ENCODE measurements around the gene TGFBR3L. TPM values are rescaled to one million over a fixed set of nuclear protein-coding genes. Genes with fewer than 3 reads are reported as not detected.
"Not testable (repeated sequence)": the region's sequence is repeated elsewhere in the genome, so short reads cannot be mapped to it uniquely, and the experiment has no call there.

Gene TGFBR3L
- total RNA-seq, 3 donors from 2014 or later, result 2.3 TPM; not detected in 2

GRCh38 chr19:7928741-7929701 lies 14.4 kb downstream of the TGFBR3L start:
- Histone ChIP-seq H3K9me3 (no peaks in the 10 kb centered on the region), H3K36me3 (peaks cover 21% of the 10 kb centered on the region), H3K27me3 (no peaks in the 10 kb centered on the region), H3K4me1 (peaks cover 27 to 32% of the 10 kb centered on the region in 2 donors), H3K27ac (peak overlapping the region; percentile 97 to 99), H3K4me3 (peak overlapping the region; percentile 14 to 53 (median 27))
- TF ChIP-seq POLR2AphosphoS5 (IDR thresholded peaks at IDR 0.05) (peak in 1 of 3 donors; percentile 21), POLR2A (IDR thresholded peaks at IDR 0.05) (no peak), CTCF (IDR thresholded peaks at IDR 0.05) (peak; percentile 17 to 61 (median 32))
- DNase-seq (ENCODE audit: low spot score in 2 of 2), result peak in 1 of 2 donors; percentile 81
- intact Hi-C loops (cut with DNase I; ENCODE audit: low total_unique reads), result no loop called here

- DNase-seq (ENCODE audit: low spot score in 2 of 2); H3K9me3 ChIP-seq; H3K27me3 ChIP-seq; intact Hi-C loops (cut with DNase I; ENCODE audit: low total_unique reads): not testable (repeated sequence)
- H3K27ac ChIP-seq, result peak overlapping the region; percentile 97 to 99
- peak overlapping the region in 1 of 3 donors; percentile 53 for H3K4me3 ChIP-seq
- H3K4me1 ChIP-seq, result peaks cover 22 to 32% of the 10 kb centered on the region in 2 donors
- H3K36me3 ChIP-seq, result peaks cover 21% of the 10 kb centered on the region
Observed at GRCh38 chr19:7930030-7930429, 15.4 kb downstream of the TGFBR3L start.

DNA sequence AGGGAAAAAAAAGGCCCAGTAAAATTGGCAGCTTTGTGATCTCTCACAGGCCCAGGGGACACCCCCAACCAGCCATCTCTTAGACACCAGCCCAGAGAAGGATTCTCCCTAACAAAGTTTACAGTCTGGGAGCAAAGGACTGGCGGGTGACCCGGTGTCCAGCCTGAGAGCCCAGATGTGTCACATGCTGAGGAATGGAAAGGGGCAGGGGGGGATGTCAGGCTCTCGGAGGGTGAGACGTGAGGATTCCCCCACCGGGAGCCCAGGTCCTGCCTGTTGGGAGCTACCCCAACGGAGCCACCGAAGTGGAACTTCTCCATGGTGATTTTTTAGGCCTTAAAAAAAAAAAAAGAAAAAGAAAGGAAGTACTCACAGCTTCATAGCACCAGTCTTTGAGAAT lies 16.1 kb downstream of the TGFBR3L start:
- Histone ChIP-seq H3K4me3 (no peak overlapping the region), H3K9me3 (no peaks in the 10 kb centered on the region), H3K36me3 (peaks cover 21% of the 10 kb centered on the region), H3K4me1 (peaks cover 19 to 28% of the 10 kb centered on the region in 2 donors), H3K27me3 (no peaks in the 10 kb centered on the region), H3K27ac (peak overlapping the region; percentile 83 to 97)
- no peak for TF ChIP-seq POLR2A (IDR thresholded peaks at IDR 0.05)
- TF ChIP-seq POLR2AphosphoS5 (IDR thresholded peaks at IDR 0.05), result no peak
- no peak for TF ChIP-seq CTCF (IDR thresholded peaks at IDR 0.05)
- no peak for DNase-seq (ENCODE audit: low spot score in 2 of 2)
- intact Hi-C loops (cut with DNase I; ENCODE audit: low total_unique reads), result no loop called here

DNA sequence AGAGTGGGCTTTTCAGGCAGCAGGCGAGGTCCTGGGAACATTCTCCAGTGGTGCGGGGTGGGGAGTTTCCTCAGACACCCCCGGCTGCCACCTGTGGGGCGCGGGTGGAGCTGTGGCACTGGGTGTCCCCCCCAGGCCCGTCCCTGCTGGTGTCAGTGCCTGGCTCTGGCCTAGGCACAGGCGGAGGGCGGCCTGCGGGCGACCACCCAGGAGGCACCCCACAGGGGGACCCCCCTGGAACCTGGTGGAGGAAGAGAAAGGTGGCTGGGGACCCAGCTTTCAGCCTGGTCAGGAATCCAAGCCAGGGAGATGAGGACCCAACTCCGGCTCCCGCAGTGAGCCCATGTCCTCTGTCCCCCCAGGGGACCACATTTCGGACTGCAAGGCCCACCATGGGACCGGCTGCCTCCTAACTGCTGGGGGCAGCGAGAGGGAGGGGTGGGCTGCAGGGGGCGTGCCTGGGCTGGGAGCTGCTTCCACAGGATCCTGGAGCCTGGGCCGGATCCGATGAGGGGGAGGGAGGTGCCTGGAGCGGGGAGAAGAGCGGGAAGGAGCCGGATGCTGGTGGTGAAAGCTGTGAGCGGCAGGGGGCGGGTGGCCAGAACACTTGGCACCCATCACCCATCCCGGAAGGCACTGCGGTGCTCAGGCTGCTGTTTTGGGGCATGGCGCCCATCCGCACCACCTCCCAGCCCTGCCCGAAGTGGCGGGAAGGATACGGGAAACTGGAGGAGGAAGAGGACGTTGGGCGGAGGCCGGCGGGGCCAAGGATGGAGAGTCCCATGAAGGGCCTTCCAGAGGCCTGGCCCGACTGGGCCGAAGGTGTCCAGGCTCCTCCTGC lies 16.8 kb downstream of the TGFBR3L start:
- DNase-seq (ENCODE audit: low spot score in 2 of 2), result no peak
- TF ChIP-seq POLR2A (IDR thresholded peaks at IDR 0.05) (no peak), POLR2AphosphoS5 (IDR thresholded peaks at IDR 0.05) (no peak), CTCF (IDR thresholded peaks at IDR 0.05) (no peak)
- no peaks in the 10 kb centered on the region for H3K27me3 ChIP-seq
- peak overlapping the region; percentile 83 to 97 for H3K27ac ChIP-seq
- H3K9me3 ChIP-seq, result no peaks in the 10 kb centered on the region
- peaks cover 16 to 24% of the 10 kb centered on the region in 2 donors for H3K4me1 ChIP-seq
- H3K36me3 ChIP-seq, result peaks cover 21% of the 10 kb centered on the region
- intact Hi-C loops (cut with DNase I; ENCODE audit: low total_unique reads), result no loop called here
- H3K4me3 ChIP-seq, result no peak overlapping the region

DNA sequence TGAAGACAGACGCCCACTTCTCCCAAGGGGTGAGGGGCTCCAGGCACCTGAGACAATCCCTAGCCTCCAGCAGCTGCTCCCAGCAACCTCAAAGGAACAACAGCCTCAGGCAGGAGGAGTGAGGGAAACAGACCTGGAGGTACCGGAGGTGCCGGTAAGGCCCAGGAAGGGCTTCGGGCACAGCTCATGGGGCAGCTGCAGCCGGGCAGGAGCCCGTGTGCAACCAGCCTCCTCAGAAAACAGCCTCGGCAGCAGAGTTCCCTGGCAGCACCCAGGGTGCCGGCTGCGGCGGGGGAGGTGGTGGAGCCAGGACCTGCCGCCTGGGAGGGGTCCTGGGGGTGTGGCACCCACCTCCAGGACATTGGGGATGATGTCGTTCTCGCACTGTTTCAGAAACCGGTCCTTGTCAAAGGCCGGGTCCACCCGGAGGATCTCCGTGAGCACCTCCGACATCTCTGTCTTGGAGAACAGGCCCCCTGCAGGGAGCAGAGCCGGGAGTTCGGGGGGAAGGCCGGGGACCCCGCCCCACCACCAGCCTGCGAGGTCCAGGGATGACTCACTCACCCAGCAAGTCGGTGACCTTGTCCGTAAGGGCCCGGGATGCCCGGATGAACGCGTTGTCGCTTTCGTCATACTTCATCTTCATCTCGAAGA lies 17.8 kb downstream of the TGFBR3L start:
- Histone ChIP-seq H3K4me3 (no peak overlapping the region), H3K36me3 (peaks cover 21% of the 10 kb centered on the region), H3K27ac (no peak overlapping the region), H3K27me3 (no peaks in the 10 kb centered on the region), H3K9me3 (no peaks in the 10 kb centered on the region), H3K4me1 (peaks cover 7 to 16% of the 10 kb centered on the region in 2 donors)
- no peak for DNase-seq (ENCODE audit: low spot score in 2 of 2)
- intact Hi-C loops (cut with DNase I; ENCODE audit: low total_unique reads), result no loop called here
- no peak for TF ChIP-seq CTCF (IDR thresholded peaks at IDR 0.05)
- TF ChIP-seq POLR2A (IDR thresholded peaks at IDR 0.05), result no peak
- no peak for TF ChIP-seq POLR2AphosphoS5 (IDR thresholded peaks at IDR 0.05)
